Activated effector memory CD4-positive, alpha-beta T cell treated with Interleukin-2 at 50 U/mL for 16 hours (primary cell): ENCODE measurements around the gene PDE4B.

Experiments
- DNase-seq: peaks from one replicate; pipeline ENCODE4 v3.0.0-alpha.2; 2020

PDE4B gene

GRCh38 chr1:65792669-65793358 lies at the start of gene PDE4B:
PDE4B (plus strand) TSS chr1:65792895.
- DNase-seq = no peak

DNA sequence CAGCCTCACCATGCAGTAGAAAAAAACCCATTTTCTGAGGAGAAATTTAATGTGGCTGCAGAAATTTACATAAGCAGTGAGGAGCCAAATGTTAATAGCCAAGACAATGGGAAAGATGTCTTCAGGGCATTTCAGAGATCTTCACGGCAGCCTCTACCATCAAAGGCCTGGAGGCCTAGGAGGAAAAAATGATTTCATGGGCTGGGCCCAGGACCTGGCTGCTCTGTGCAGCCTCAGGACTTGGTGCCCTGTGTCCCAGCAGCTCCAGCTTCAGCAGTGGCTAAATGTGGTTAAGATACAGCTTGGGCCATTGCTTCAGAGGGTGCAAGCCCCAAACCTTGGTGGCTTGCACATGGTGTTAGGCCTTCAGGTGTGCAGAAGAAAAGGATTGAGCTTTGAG lies 48.0 kb upstream of the PDE4B start:
- DNase-seq = no peak

GRCh38 chr1:65751961-65752360 lies 40.7 kb upstream of the PDE4B start:
- no peak for DNase-seq

DNA sequence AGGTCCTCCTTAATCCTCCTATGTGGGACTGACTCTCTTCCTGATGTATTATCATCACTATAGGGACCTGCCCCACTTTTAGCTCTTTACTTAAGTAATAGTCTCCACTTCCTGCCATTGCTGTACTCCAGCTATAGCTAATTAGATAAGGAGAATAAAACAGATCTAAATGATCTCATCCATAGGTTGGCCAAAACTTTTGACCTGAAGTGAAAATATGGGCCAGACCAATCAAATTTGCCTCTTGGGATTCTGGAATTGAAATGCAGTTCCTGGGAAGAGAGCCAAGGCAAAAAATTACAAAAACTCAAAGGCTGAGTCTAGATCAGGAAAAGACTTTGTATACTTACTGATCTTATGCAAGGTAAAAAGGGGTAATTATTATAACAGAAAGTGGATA lies 36.1 kb upstream of the PDE4B start:
- no peak for DNase-seq

DNA sequence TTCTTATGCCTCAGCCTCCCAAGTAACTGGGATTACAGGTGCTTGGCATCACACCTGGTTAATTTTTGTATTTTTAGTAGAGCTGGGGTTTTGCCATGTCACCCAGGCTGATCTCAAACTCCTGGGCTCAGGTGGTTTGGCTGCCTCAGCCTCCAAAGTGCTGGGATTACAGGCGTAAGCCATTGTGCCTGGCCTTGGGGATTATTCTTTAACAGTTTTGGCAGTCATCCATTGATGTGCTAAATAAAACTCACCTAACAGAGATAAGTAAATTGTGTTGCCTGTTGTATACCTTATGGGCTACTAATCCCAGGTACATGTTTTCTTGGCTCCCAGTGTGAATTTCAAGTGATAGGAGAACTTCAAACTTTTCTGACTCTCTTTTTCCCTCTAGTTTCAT lies 35.2 kb upstream of the PDE4B start:
- DNase-seq = no peak

- DNase-seq = no peak
Measured at GRCh38 chr1:65758128-65758527, 34.6 kb upstream of the PDE4B start.

DNA sequence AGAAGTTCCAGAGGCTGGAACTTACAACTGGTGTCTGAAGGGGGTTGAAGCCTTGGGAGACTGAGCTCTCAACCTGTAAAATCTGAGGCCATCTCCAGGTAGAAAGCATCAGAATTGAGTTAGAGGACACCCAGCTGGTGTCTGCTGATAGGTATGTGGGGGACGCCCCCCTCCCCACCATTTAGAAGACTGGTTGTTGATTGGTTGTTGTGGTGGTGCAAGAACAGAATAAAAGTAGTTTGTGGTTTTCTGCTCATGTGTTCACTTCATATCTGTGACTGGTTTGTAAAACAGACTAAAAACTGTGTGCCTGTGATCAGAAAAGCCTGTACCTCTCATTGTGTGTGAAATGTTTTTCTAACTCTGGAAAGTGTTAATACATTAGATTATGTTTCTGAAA lies 33.2 kb upstream of the PDE4B start:
- DNase-seq = no peak

DNA sequence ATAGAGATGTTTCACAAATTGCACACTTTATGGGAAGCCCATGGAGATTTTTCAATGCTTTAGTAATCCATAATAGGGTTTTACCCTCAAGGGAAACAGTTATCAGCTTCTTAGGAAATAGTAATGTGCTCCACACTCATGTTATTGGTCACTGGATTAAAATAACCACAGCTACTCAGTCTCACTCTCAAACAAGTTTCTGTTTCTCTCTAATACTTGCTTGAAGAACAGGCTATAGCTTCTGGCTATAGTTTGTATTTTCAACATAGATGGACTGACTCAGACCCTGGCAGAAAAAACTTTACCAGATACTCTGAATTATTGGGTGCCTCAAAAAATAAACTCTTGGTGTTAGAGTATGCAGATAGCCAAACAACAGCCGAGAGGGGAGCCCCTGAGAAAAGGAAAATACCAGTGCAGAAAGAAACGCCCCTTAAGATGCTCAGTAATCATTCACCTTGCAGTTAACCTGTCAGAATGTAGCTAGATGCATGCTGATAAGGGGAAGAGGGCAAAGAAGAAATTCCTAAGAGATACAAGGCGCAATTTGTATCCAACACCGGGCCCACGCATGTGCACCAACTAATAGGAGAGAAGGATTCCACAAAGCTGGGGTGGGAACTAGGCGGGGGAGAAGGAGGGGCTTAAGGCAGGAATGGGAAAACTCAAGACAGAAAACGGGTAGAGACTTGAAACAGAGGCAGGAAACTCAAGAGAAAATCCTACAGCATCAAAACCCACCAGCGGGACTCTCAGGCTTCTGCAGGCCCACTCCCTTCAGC lies 30.4 kb upstream of the PDE4B start:
- DNase-seq = no peak

DNA sequence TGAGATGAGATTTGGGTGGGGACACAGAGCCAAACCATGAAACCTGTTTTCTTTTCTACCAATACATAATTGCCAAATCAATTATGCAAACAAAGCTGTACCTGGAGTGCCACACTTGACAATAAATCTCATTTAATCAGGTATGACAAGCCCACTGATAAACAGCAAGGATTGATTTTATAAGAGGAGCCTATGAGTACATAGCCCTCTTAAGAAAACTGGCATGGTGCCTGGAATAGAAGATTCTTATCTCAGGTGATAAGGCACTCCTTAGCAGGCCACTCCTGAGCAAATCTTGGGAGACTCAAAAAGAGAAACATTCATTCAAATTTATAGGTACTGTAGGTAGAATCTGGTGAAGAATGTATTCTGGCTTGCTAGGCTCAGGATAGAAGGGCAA lies 28.6 kb upstream of the PDE4B start:
- DNase-seq = no peak

GRCh38 chr1:65765631-65766030 lies 27.1 kb upstream of the PDE4B start:
- no peak for DNase-seq

- DNase-seq = no peak
Measured at GRCh38 chr1:65769636-65770035, 23.1 kb upstream of the PDE4B start.

DNA sequence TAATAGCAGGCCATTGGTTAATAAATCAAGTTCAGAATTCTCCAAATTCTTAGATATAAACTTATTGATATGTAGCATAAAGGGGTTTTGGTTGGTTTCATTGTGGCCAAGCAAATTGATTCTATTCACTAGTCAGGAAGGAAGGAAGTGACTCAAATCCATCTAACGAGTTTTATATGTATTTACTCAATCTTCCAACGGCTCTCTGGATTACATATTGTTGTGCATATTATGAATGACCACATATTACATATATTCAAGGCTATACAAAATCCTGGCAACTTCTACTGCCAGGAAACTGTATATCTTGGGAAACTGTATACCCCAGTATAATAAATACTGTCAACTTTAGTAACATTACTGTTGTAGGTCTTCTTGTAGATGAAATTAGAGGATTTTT lies 20.1 kb upstream of the PDE4B start:
- no peak for DNase-seq

DNA sequence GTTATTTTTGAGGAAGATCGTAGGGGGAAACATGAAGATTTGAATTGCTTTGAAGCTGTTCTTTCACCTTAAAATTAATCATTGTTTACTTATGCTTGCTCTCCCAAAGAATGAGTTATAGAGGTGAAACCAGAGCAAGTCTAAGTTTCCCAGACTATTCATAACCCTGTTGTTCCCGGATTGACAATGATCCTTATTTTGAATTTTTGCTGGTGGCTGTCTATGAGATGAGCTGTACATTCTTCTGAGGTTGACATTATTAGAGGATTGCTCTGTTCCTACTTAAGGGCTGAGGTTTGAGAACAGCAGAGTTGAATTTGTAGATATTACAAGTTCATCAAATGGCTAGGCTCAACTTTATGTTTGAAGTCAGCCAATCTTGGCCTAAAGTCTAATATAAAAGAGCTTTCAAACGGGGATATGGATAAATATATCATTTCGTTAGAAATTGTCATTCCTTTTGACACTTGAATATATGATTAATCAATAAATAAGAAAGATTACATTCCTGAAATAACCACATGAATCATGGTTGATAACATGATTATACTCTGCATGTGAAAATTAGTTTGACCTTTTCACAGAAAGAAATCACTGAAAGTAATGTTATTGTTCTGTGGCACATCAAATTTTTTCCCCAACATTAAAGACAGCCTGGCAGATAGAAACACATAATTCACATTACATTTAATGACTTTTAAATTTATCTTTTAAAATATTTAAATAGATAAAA lies 19.1 kb upstream of the PDE4B start:
- DNase-seq = no peak

DNA sequence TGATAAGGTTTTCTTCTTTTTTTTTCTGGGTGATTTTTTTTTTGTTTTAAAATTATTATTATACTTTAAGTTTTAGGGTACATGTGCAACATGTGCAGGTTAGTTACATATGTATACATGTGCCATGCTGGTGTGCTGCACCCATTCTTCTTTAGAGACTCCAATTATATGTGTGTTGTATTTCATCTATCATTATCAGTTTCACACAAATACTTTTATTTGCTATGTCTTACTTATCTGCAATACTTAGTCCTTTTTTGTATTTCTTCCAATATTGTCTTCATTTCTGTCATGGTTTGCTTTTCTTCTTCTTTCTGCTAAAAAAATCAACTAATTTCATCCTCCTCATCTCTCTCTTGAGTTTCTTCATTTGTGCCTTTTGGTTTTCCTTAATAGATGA lies 3.9 kb upstream of the PDE4B start:
- DNase-seq = no peak

- no peak for DNase-seq
Measured at GRCh38 chr1:65791396-65791795, 1.3 kb upstream of the PDE4B start.

DNA sequence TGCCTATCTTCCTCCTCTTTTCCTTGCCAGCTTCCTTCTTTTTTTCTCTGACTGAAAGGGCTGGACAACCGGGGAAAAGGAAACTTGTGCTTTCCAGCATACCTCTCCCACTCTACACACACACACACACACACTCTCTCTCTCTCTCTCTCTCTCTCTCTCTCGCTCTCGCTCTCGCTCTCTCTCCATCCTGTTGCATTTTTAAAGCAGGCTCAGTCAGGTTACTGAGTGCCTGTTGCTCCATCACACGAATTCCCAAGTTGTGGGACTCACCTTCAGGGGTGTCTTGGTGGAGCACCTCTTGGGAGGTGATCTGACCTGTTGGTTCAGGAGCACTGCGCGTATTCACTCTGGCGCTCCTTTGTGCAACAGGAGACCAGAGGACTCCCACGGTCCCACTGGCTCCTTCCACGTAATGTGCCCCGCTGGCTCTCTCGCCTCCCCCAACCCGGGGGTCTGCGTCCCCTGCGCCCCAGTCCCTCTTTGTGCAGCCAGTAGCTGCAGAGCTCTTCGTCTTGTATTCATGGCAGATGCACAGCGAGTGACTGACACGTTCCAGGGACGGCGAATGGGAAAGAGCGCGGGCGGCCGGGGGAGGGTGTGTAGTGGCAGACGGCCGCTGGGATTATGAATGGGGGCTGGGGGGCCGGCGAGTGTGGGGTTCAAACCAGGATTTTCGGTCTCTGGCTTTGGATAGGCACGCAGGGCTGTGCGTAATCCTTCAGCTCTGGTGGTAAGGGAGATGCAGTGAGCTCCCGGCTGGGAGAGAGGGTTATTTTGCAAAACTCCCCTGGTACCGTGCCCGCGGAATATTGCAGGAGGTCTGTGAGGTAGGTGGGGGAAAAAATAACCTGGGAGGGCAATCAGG lies 660 bp upstream of the PDE4B start:
- no peak for DNase-seq

- no peak for DNase-seq
Measured at GRCh38 chr1:65793359-65793732, 651 bp downstream of the PDE4B start.

GRCh38 chr1:65795311-65795710 lies 2.6 kb downstream of the PDE4B start:
- DNase-seq = no peak

DNA sequence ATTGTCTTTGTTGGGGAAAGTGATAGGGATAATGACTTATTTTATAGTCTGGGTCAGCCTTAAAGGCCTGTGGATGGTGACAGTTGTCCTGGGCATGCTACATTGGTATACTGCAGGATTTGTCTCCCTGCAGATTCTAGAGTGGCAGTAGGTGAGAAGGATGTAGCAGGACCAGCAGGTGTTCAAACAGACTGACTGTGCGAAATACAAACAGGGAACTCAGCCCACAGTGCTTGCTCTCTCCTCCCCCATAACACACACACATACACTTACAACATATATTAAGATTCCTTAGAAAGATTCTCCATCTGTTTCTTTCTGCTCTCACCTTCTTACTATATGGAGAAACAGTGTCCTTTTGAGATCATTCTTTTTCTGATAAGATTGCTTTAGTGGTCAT lies 6.9 kb downstream of the PDE4B start:
- DNase-seq = no peak

DNA sequence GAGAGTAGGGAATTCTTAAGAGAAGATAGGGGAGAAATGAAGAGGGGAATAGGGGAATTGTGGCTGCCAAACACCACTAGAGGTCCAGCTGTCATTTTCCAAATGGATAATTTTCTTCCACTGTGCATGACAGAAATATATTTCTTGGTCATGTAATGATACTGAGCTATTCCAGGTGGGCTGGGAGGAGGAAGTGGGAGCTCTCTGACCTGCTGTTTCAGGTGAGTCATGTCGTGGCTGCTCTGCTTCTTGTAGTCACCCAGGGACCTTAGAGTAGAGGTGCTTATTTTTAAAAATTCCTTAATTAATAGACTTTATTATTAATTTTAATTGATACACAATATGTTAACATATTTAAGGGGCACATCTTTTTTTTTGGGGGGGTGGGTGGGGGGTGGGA lies 11.9 kb downstream of the PDE4B start:
- no peak for DNase-seq

DNA sequence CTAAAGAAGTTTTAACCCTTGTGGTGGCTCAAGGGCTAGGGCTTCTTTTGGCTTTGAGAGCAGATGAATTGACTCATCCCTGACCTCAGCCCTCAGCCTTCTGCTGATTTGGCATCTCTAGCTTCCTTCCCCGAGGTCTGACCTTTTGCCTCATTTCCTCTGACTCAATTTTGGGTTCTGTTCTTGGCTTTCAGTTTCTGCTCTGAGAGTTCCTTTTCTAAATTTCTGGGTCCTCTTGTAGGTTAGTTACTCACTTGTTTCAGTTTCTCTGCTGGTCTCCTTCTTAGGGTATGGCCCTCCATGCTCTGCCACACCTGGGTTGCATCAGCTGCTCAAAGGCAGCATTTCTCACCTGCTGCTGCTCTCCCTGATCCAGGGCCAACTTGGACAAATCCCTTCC lies 19.4 kb downstream of the PDE4B start:
- no peak for DNase-seq

DNA sequence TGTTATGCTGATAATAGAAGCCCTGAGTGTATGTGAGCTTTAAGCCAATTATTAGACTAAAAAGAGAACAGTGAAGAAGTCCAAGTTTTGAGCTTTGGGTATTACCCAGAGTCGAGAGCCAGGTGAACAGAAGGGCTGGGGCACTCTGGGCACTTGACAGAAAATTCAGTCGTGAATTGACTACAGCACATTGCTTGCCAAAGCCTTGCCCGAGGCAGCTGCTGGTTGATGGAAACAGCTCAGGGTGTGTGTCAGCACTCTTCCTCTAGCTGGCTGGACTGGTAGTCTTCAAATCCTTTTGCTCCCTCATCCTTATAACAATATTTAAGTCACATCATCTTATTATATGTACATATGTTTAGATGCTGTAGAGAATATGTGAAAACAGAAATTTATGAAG lies 21.3 kb downstream of the PDE4B start:
- no peak for DNase-seq

- DNase-seq = no peak
Measured at GRCh38 chr1:65814752-65815151, 22.1 kb downstream of the PDE4B start.
